GM19238 (cell line): ENCODE measurements around the gene SLC8A2.
"Not testable (repeated sequence)": the region's sequence is repeated elsewhere in the genome, so short reads cannot be mapped to it uniquely, and the experiment has no call there.

Experiments used
- DNase-seq: peaks from one replicate; pipeline ENCODE4 v3.0.0; 2011; ENCODE audit warnings: low spot score; ENCODE audit not compliant: insufficient read length

SLC8A2 gene

DNA sequence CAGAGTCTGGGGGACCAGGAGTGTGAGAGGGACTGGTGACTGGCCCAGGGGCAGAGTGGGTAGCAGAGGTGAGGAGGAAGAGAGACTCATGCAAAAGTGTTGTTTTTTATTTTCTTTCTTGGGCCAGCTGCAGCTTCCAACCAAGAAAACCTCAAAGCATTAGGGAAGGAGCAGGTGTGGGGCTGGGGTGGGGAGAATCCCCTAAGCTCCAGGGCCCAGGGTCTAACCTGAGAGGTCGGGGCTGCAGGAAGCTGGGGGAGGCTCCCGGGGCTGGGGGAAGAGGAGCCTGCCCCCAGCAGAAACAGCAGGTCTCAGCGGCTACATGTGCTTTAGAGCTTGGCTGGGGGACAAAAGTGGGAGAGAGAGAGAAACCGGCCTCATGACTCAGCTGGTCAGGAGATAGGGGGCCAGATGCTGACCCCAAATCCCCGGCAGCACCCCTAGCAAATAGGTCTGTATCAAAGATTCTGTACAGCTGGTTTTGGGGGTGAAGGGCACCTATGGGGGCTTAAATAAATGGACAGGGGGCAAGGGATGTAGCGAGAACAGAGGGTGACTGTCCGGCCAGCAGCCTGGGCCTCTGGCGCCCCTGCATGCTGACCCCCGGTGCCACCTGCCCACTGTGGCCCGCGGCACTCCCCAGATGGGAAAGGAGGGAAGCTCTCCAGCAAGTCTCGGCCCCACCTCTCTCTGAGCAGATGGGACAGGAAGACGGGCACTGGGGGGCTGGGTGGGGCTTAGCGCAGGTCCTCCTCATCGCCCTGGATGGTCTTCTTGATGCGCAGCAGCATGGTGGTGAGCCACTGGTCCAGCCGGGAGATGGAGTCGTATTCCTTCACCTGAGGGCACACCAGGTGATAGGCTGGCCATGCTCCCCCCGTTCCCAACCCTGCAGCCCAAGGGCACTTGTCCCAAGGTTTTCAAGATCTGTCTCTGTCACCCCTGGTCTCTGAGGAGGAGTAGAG lies 16.1 kb upstream of the SLC8A2 start:
- no peak for DNase-seq

DNA sequence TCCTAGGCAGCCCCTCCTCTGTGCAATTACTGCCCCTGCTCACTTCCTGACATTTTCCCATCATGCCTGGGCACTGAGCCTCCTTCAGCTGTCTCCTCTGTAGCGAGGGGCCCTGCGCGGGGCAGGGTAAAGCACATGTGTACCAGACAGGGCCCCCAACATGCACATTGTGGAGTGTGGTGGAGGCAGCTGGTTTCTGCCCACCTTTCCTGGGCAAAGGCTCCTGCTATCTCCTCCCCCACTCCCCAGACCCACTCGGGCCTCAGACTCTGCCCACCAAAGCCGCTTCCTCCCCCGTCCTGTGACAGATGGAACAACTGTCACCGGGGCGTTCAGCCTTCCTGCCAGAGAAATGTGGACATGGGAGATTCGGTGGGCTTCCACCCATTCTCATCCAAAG lies 15.2 kb upstream of the SLC8A2 start:
- DNase-seq: no peak

DNA sequence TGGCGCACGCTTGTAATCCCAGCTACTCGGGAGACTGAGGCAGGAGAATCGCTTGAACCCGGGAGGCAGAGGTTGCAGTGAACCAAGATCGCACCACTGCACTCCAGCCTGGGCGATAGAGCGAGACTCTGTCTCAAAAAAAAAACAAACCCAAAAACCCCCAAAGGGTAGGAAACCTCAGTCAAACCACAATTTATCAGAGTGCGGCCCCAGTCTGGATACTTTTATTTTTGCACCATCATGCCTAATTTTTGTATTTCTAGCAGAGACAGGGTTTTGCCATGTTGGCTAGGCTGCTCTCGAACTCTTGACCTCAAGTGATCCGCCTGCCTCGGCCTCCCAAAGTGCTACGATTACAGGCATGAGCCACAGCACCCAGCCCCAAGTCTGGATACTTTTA lies 14.5 kb upstream of the SLC8A2 start:
- DNase-seq: not testable (repeated sequence)

DNA sequence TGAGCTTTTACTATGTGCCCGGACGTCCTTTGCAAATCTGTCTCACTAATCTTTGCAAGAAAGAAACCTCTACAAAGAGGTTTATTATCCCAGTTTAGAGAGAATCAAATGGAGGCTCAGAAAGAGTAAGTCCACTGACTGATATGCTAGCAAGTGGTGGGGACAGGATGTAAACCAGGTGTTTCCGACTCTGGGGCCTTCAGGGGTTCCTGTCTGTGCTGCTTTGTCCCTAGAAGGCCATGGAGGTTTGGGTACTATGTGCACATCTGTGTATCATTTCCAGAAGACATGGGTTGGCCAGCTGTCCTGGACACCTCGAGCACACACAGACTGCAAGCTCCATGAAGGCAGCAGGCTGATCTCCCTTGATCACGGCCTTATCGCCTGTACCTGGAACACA lies 13.5 kb upstream of the SLC8A2 start:
- DNase-seq: no peak

DNA sequence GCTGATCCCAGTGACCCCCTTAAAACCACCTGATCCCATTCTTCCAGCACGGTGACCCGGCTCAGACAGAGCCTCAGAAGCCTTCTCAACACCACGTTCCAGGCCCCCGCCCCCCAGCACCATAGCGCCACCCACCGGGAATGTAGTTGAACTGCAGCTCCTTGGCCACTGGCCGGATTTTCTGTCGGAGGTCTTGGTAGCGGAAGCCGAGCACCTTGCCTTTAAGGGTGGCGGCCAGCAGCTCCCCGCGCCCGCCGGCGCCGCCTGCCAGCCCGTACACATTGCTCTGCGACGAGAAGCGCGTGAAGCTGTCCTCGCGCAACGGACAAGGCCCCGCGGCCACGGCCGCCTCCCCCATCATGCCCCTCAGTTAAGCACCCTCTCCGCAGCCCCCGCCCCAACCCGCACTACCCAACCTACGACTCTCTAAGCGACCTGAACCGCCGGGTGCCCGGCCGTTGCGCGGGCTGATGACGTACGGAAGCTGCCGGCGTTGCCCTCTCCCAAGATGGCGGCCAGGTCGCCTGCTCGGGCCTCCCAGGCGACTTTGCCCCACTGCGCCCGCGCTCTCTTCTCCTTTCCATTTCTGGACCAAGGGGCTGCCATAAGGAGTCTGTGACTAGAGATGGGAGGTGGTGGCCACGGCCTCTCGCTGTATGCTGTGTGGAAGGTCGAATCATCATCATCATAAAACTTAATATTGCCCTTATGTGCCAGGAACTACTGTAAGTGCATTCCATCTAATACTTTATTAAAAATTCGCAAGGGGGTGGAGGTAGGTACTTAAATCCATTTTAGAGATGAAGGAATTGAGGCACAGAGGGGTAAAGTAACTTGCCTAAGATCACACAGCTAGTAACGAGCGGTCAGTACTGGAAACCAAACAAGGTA lies 12.4 kb upstream of the SLC8A2 start, which contains the start of gene KPTN:
KPTN (minus strand) TSS at position 420 of the 891 bp plus-strand sequence; CDS start at position 361, 59 bp downstream.
- DNase-seq: peak; percentile 97

DNA sequence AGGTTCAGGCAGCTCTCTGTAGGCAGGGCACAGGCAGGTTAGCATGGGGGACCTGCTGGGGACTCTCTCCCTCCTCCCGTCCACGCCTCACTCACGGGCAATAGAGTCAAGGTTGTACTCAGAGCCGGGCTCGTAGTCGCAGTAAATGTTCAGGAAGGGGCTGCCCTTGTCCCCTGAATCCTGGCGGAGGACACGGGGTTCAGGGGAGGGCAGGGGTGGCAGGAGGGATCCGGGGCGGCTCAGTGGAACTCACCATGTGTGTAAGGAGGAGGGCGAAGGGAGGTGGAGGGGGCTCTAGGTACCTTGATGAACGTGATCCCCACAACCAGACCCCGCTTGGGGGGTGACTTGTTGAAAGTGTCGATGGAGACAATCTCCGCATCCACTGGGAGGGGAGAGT lies 11.5 kb upstream of the SLC8A2 start:
- no peak for DNase-seq

DNA sequence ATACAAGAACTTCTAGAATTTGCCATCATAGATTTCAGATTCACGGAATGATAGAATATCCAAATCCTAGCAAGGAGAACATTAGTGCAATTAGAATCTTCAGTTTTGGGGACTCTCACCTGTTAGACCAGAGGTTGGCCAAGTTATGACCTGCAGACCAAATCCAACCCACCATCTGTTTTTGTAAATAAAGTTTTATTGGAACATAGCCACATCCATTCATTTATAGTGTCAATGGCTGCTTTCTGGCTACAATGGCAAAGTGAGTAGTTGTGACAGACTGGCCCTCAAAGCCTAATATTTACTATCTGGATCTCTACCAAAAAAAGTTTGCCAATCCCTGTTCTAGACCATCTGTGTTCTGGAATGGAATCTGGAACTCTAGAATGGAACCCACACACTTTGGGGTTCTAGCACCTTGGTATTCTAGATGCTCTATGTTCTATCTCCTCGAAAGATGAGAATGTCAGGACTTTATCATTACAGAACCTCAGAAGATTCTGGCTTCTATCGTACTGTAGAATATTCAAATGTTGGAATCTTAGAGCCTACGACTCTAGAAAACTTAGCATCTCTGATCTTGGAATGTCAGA lies 9.9 kb upstream of the SLC8A2 start:
- no peak for DNase-seq

DNA sequence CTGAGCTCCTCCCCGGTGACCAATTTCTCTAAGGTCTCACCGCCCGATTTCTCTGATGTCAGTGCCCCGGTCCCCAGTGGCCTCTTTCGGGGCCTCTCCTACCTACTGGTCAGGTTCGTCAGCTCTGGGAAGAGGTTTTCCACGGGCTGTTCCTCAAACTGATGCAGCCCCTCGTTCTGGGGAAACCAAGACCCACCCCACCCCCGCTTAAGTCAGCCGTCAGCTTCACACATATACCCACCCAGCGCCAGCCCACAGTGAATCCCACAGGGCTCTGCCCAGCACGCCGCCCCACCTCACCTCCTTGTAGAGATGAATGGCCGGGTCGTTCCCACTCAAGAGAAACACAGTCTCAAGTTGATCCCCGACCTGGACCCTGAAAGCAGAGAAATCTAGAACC lies 9.0 kb upstream of the SLC8A2 start:
- DNase-seq: no peak

DNA sequence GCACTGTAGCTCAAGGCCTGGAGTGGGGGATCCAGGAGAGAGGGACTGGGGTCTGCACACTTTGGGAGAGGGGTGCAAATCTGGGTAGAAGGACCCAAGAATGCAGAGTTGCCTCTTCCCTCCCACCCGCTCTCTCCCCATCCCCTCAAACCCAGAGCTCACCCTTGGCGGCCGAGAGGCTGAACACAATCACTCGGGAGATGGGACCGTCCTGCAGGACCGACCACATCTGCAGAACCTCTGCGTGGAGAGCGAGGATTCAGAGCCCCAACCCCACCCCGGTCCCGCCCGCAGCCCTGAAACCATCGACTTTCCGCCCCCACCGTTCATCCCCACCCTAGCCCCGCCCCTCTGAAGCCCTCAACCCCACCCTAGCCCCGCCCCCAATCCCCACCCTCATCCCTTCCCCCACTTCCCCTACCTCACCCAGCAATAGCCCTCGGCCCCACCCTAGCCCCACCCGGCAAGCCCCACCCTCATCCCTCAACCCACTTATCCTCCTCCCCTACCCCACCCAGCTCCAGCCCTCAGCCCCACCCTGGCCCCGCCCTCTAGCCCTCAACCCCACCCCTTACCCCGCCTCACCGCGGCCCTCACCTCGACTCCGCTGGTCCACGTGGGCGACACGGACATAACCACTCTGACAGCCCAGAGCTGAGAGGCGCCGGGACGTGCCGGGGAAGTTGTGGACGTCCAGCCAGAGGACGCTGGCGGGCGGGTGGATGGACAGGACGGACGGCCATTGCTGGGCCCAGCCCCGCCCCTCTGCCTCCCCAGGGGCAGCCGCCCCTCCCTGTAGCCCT lies 8.2 kb upstream of the SLC8A2 start:
- DNase-seq: no peak

DNA sequence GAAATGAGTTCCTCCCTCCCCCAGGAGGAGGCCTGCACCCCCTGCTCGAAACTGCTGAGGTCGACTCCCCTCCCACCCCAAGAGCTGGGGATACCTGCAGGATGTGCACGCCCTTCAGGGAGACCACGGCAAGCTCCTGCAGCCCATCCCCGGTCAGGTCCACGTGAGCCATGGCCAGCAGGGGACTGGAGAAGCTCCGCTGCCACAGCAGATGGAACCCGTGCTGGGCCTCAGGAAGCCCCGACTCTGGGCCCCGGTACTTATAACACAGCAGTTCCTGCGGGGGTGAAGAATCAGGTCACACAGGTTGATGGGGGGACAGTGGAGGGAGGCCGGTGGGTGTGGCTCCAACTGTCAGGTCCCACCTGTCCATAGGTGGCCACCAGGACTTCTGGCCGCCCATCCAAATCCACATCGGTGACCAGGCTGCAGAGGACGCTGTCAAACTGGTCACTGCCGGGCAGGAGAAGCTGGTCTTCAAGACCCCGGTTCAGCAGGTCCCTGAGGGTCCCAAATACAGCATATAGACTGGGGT lies 4.8 kb upstream of the SLC8A2 start:
- DNase-seq: no peak

DNA sequence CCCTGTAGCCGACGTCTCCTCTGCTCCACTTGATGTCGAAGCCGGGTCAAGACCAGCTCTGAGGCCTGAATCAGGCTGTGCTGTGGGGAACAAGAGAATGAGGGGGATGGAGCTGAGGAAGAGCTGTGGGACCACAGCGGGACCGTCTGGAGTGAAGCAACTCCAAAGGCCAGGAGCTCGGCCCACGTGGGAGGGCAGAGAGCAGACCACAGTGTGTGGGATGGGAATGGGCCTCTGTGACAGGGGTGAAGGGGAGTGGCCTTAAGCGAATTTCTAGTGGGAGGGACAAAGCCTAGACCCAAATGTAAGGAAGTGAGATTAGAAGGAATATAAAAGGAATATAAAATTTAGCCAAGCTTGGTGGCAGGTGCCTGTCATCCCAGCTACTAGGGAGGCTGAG lies 3.8 kb upstream of the SLC8A2 start:
- DNase-seq: no peak

DNA sequence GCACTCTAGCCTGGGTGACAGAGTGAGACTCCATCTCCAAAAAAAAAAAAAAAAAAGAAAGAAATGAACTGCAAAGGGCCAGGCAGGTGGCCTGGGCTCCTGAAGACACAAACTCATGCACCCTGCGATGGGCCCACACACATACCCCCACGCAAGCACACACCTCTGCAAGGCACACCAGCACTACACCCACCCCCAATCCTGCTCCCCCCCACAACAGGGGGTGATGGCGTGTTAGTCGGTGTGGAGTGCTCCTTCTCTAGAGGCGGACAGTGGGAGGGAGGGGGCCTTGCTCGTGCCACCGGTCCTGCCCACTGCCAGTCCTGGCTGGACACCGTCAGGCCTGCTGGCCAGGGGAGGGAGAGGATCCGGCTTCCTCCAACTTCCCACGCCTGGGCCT lies 1.6 kb upstream of the SLC8A2 start:
- no peak for DNase-seq

DNA sequence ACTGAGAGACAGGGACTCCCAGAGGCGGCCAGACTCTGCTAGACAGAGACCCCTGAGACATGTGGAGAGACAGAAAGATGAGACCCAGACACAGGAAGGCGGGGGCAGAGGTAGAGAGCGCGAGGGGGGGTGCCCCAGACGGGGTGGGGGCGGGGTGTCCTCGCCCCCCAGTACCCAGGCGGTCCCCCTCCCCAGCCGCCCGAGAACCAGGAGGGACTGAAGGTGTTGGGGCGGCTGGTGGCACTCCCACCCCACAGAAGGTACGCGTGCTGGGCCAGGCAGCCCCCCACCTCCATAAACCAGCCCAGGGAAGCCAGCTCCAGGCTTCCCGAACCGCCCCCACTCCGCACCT lies 336 bp downstream of the SLC8A2 start:
- no peak for DNase-seq

DNA sequence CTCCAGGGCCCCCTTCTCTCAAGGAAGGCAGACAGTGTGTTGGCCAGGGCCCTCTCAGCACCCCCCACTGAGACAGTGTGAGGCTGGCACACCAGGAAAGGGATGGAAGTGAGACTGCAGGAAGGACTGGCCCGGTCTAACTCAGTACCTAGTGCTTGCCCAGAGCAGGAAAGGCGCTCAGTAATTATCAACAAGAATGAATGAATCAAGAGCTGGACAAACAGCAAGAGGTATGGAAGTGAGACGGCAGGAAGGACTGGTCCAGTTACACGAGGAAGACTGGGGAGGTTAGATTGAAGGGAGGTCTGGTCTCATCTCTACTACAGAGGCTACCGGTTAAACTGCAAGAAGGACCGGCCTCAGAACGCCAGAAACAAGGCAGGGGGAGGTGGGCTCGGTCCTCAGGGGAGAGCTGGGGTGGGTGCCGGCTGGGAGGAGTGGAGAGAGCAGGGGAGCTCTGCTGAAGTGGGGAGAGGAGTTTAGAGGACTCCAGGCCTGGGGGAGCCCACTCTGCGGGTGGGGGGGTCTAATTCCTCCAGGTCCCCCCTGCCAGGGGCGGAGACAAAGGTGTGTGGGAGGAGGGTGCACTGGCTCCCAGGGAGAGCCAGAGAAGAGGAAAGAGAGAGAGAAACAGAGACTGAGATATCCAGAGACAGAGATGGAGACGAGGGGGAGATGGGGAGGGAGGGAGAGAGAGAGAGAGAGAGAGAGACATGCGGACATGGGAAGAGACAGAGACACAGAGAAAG lies 1.1 kb downstream of the SLC8A2 start:
- no peak for DNase-seq

DNA sequence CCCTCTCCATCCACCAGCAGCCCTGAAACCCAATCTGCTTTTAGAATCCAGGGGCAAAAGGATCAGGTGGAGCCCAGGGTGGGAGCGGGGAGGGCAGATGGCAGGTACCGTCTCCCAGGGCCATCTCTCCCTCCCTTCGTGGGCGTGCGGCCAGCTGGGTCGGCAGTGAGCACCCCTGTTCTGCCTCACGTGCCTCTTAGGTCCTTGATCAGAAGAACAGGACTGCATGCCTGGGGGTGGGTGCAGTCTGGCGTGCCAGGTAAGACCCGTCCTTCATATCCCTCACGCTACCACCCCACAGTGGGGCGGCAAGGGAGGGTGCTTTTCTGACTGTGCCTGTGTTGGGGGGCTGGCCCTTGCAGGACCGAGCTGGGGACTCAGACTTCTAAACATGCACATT lies 2.0 kb downstream of the SLC8A2 start:
- DNase-seq: no peak

DNA sequence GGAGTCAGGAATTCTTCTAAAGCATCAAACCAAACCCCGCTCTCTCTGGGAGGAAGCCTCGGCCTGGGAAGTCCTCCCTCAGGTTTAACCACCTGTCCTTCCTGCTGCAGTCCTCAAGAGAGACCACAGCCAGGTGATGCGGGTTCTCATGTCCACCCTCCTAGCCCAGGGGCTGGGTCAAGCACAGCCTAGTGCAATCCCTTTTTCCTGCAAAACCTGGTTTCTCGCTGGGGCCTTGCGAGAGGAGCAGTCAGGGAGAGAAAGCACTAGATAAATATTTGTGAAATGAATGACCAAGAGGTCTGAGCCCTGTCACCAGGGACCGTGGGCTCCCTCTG lies 2.4 kb downstream of the SLC8A2 start:
- DNase-seq: no peak

DNA sequence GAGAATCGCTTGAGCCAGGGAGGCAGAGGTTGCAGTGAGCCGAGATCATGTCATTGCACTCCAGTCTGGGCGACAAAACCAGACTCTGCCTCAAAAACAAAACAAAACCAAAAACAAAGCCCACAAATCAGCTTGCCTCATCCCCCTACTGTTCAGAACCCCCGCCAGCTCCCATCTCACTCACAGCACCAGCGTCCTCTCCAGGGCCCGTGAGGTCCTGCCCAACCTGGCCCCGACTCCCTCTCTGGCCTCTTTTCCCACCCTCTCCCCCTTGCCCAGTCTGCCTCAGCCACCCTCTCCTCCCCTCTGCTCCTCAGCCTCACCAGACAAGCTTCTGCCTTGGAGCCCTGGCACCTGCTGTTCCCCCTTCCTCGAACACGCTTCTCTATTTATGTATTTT lies 3.8 kb downstream of the SLC8A2 start:
- DNase-seq: no peak

DNA sequence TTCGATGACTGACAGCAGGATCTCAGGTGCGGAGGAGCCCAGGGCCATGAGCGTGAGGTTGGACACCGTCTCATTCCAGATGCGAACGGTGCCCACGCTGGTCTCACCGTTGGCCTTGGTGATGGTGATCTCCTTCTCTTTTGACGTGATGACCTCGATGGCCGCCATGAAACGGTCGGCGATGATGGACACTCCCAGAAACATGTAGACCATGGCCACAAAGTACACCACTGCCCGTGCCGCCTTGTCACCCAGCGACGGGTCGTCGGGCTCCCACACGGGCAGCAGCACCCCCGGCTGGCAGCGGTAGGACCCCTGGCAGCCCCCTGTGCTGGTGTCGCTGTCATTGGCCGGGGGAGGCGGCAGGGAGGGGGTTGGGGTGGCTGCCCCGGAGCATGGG lies 5.7 kb downstream of the SLC8A2 start:
- DNase-seq: no peak

DNA sequence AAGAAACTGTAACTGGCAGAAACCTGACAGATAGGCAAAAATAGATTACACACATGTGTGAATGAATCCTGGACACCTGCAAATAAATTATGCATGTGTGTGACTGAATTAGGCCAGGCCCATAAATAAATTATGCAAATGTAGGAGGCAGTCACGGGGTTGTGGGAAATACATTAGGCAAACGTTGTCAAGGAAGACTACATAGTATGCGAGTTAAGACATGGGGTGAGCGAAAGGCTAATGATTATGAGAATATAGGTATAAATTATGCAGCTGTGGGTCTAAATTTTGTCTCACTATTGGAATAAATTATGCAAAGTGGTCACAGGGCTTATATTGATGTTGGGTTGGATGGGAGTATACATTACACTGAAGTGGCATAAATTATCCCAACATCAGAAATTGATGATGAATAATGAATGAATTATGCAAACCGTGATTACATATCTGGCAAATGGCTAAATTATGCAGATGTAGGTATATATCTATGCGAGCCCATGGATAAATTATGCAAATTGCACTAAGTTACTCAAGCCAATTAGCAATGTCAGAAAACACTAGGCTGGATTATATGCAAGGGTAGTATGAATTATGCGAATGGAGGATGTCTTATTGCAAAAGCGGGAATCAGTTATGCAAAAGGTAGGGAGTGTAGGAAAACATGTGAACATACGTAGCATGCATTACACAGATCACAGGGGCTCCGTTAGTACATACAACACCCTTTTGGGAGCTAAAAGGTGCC lies 6.8 kb downstream of the SLC8A2 start:
- DNase-seq: no peak

DNA sequence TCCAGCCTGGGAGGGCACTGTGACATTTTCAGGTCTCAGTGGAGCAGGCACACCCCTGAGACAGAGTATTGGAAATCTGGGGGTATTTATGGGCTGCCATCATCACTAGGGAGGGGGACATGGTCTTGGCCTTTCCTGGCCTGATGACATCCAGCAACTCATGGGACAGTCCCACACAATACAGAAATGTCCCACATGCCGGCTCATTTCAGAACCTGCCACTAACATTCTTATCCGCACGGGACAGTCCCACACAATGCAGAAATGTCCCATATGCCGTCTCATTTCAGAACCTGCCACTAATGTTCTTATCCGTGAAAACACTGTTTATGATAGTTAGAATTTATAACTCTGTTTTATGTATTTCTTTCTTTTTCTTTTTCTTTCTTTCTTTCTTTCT lies 9.8 kb downstream of the SLC8A2 start:
- DNase-seq: no peak
